Mesenteric fat pad (tissue), 1 donor: ENCODE measurements around the gene ITGB3. TPM values are rescaled to one million over a fixed set of nuclear protein-coding genes. Genes with fewer than 3 reads are reported as not detected.

ENCODE experiments used
- DNase-seq: peaks from one replicate; pipeline ENCODE4 v3.0.0-alpha.2; 2020; ENCODE audit warnings: low spot score
- total RNA-seq: library from RNA; stranded (reverse); fragmentation: NEBNext Ultra II Directional; extraction: Animal tissue kit (Norgen Biotek cat#: 25700); gene quantifications from one replicate; pipeline ENCODE4 v1.2.1, GENCODE V29; 2021
- donor health status: DM: yes; HTN: yes; CAD: no.

Gene ITGB3
- total RNA-seq, 1 donor from 2014 or later: 17.9 TPM

- no peak for DNase-seq
Measured at GRCh38 chr17:47274319-47275069, 20.9 kb downstream of the ITGB3 start.

GRCh38 chr17:47275245-47275984, 21.8 kb downstream of the ITGB3 start:
- no peak for DNase-seq

GRCh38 chr17:47276444-47276843, 22.8 kb downstream of the ITGB3 start:
- DNase-seq: no peak

GRCh38 chr17:47276868-47277267, 23.2 kb downstream of the ITGB3 start:
- DNase-seq: no peak

GRCh38 chr17:47277921-47278320, 24.3 kb downstream of the ITGB3 start:
- no peak for DNase-seq

GRCh38 chr17:47278561-47278960, 24.9 kb downstream of the ITGB3 start:
- no peak for DNase-seq

GRCh38 chr17:47279062-47279801, 25.6 kb downstream of the ITGB3 start:
- DNase-seq: no peak

GRCh38 chr17:47280072-47280811, 26.6 kb downstream of the ITGB3 start:
- no peak for DNase-seq

- DNase-seq: no peak
Measured at GRCh38 chr17:47281216-47281615, 27.6 kb downstream of the ITGB3 start.

GRCh38 chr17:47285003-47285402, 31.4 kb downstream of the ITGB3 start:
- no peak for DNase-seq

- DNase-seq: no peak
Measured at GRCh38 chr17:47286198-47286914, 32.7 kb downstream of the ITGB3 start.

GRCh38 chr17:47287068-47287467, 33.4 kb downstream of the ITGB3 start:
- DNase-seq: no peak

GRCh38 chr17:47287639-47288038, 34.0 kb downstream of the ITGB3 start:
- DNase-seq: no peak

GRCh38 chr17:47288531-47289116, 35.0 kb downstream of the ITGB3 start:
- no peak for DNase-seq

GRCh38 chr17:47289302-47289701, 35.7 kb downstream of the ITGB3 start:
- DNase-seq: no peak

GRCh38 chr17:47290870-47291241, 37.2 kb downstream of the ITGB3 start:
- no peak for DNase-seq

- DNase-seq: no peak
Measured at GRCh38 chr17:47291242-47291873, 37.7 kb downstream of the ITGB3 start.

GRCh38 chr17:47292206-47292605, 38.6 kb downstream of the ITGB3 start:
- no peak for DNase-seq

GRCh38 chr17:47295037-47295873, 41.6 kb downstream of the ITGB3 start:
- DNase-seq: no peak
